ENCODE results near the gene EIF4G3. TPM values are rescaled to one million over a fixed set of nuclear protein-coding genes. Genes with fewer than 3 reads are reported as not detected.

Gene EIF4G3
- total and polyA plus RNA-seq, 2 of the 8 experiments (the other 6 are each of a cell fraction or from before 2014, with no cell fraction given) = 47.5 to 66.6 TPM

DNA sequence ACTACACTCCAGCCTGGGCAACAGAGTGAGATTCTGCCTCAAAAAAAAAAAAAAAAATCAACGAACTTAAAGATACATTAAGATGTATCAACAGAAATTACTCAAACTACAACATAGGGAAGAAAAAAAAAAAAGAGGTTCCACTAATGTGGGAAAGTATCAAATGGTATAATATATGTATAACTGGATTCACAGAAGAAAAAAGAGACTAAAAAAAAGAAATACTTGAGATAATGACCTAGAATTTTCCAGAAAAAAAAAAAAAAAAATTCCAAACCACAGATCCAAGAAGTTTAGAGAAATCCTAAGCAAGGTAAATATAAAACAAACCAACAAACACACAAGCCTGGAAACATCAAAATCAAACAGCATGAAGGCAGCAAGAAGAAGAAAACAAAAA lies 45.5 kb downstream of the EIF4G3 start:
- Histone ChIP-seq H4K20me1 (replicated peaks in 1 of 2; ENCODE audit: control insufficient read depth in 1 of 2, insufficient read depth in 2 of 2, low read length in 2 of 2) (peaks cover 3 to 6% of the 10 kb centered on the region in 2 experiments), H2BK120ac (replicated peaks; ENCODE audit: low read depth, low read length) (no peak overlapping the region), H4K5ac (ENCODE audit: insufficient read length, low read depth, low read length) (no peak overlapping the region), H3K36me3 (ENCODE audit: control insufficient read depth in 2 of 4, insufficient read depth in 4 of 4, low read length in 3 of 4) (peaks cover 0 to 2% (median 0%) of the 10 kb centered on the region in 4 experiments; a peak in 1 of 8 replicates), H3K56ac (replicated peaks; ENCODE audit: insufficient read length, low read depth, low read length) (no peak overlapping the region), H3K4ac (replicated peaks; ENCODE audit: insufficient read length, low read depth, low read length) (no peak overlapping the region), H4K91ac (replicated peaks; ENCODE audit: insufficient read length, low read length) (no peak overlapping the region), H2AFZ (ENCODE audit: low read length) (no peak overlapping the region), H2BK15ac (ENCODE audit: low read length) (no peak overlapping the region), H3K9me3 (ENCODE audit: insufficient read depth in 2 of 2, low read depth in 1 of 2, low read length in 1 of 2) (no peaks in the 10 kb centered on the region), H3K4me1 (replicated peaks in 1 of 4; ENCODE audit: control insufficient read depth in 3 of 4, insufficient read depth in 4 of 4, low read length in 3 of 4) (peaks cover 0 to 2% (median 1%) of the 10 kb centered on the region in 4 experiments; a peak in 2 of 7 replicates), H3K4me3 (ENCODE audit: extremely low read depth in 1 of 4, insufficient read depth in 2 of 4, low read depth in 3 of 4, low read length in 4 of 4) (no peak overlapping the region), H3K23ac (ENCODE audit: insufficient read length) (no peak overlapping the region), H3K27me3 (replicated peaks in 1 of 4; ENCODE audit: control insufficient read depth in 3 of 4, extremely low read depth in 1 of 4, insufficient read depth in 3 of 4, low read length in 3 of 4) (no peaks in the 10 kb centered on the region), H3K79me2 (ENCODE audit: control insufficient read depth in 1 of 2, insufficient read depth in 2 of 2, low read length in 2 of 2) (peaks cover 0 to 48% of the 10 kb centered on the region in 2 experiments; a peak in 2 of 4 replicates), H3K14ac (ENCODE audit: insufficient read length) (no peak overlapping the region), H3K18ac (ENCODE audit: extremely low read depth, low read length) (no peak overlapping the region), H3K9ac (replicated peaks in 1 of 4; ENCODE audit: extremely low read depth in 1 of 4, low read depth in 3 of 4, low read length in 3 of 4) (no peak overlapping the region), H2BK12ac (ENCODE audit: low read depth, low read length) (no peak overlapping the region), H2BK20ac (ENCODE audit: low read length) (no peak overlapping the region), H3K27ac (ENCODE audit: low read depth, low read length) (no peak overlapping the region), H3K4me2 (ENCODE audit: insufficient read depth in 1 of 2, low read depth in 2 of 2, low read length in 2 of 2) (no peak overlapping the region), H3K79me1 (ENCODE audit: low read depth, low read length) (peaks cover 9% of the 10 kb centered on the region), H3K23me2 (ENCODE audit: low read depth, low read length) (no peaks in the 10 kb centered on the region), H4K8ac (ENCODE audit: extremely low read depth, insufficient read depth, low read length) (no peak overlapping the region), H2BK5ac (ENCODE audit: low read depth, low read length) (no peak overlapping the region), H2AK5ac (ENCODE audit: low read depth, low read length) (no peak overlapping the region)
- 100% methylated on average over 1 of the region's 1 CpG; no CpG with 5 or more reads in 1 of the 2 experiments for WGBS, 2 experiments (ENCODE audit: extremely low coverage in 1 of 2, insufficient coverage in 1 of 2, insufficient read length in 1 of 2, insufficient replicate concordance in 2 of 2, low coverage in 1 of 2, low lambda C conversion rate in 2 of 2, missing lambda C conversion rate in 1 of 2)
- ChIA-PET CTCF (ENCODE audit: partially characterized antibody) (no interaction called here), POLR2A (ENCODE audit: partially characterized antibody) (no interaction called here)
- no peak for DNase-seq (ENCODE audit: low read depth in 1 of 2, low spot score in 2 of 2)
- FAIRE-seq = no peak
- TF ChIP-seq NANOG (IDR thresholded peaks at IDR 0.05; ENCODE audit: insufficient read depth, low read depth, low read length, poor library complexity, severe bottlenecking) (no peak), SP1 (IDR thresholded peaks at IDR 0.05; ENCODE audit: low read depth, low read length) (no peak), BACH1 (IDR thresholded peaks at IDR 0.05; ENCODE audit: low read length) (no peak), CREB1 (IDR thresholded peaks at IDR 0.05) (no peak)
- TF ChIP-seq, protein P1, sequence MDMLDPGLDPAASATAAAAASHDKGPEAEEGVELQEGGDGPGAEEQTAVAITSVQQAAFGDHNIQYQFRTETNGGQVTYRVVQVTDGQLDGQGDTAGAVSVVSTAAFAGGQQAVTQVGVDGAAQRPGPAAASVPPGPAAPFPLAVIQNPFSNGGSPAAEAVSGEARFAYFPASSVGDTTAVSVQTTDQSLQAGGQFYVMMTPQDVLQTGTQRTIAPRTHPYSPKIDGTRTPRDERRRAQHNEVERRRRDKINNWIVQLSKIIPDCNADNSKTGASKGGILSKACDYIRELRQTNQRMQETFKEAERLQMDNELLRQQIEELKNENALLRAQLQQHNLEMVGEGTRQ (IDR thresholded peaks at IDR 0.05; ENCODE audit: low read length) = no peak
